NCI-H2227 (cell line): ENCODE data around the gene EXOC1L.

Experiments used
- DNase-seq: peaks from one replicate; lab custom pipeline; 2025; ENCODE audit not compliant: unreplicated experiment; lab: John Stamatoyannopoulos, UW

Gene EXOC1L

DNA sequence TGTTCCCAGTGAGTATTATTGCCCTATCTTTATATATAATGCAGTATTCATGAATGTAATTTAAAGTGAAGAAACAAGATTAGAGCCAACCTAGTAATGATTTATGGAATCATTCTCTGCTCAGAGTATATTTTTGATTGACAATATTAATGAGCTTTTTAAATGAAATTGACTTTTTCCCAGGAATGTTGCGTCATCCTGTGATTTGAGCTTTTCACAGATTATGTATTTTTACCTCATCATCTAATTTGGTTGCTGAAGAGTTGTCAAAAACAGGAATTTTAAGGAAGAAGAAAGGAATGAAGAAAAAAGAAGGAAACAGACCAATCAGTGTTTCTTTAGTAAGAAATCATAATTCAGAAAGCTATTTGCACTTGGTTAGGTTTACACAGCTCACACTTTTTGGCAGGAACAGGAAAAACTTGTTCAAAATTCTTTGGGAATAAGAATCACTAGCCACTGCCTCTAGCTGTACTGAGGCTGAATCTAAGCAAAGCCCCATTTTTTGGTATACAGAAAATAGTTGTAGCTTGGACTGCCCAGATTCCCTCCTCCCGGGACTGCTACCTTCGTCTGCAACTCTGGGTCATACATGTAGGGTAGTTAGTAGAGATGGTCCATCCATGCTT, 61.2 kb downstream of the EXOC1L start:
- DNase-seq, result no peak

DNA sequence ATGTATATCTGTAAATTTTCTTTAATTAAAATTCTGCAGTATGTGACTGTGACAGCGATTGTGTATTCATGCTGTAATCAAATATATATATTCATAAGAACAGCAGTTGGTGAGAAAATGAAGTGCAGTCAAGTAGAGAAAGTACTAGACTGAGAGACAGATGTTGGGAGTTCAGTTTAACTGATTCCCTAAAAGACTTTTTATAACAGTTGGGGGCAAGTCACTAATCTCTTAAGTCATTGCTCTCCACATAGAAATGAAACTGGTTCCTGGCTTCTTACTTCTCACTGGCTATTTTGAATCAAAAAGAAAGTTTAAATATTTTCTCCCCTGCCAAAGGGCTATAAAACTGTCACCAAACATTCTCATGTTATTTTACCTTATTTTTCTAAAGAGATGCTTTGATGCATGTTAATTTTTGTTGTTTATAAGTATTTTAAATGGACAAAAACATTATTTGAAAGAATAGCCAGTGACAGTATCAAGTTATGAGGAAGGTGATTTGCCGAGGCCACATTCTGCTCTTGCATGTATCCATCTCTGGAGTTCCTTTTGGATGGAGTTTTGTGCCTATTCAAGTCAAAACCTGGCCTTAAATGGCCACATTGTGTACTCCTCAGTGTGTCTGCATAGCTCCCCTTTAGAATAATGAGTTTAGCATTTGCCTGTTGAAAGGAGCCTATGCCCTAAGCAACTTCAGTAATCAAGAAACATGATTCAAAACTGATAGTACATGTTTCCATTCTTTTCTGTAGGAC, 64.7 kb downstream of the EXOC1L start:
- DNase-seq, result no peak

DNA sequence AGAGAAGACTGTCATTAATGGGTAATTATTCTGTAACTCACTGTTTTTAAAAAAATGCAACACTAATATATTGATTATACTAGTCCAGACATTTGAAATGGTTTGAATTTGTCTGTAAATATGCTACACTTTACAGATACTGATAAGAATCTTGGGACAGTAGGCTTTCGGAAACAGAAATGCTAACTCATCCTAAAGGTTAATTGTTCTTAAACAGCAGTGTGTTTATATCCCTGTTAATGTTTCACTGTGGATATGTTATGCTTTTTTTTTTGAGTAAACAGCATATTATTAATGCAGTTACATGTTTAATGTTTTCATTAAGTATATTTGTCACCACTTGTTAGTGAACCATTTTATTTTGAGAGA, 65.2 kb downstream of the EXOC1L start:
- no peak for DNase-seq
